Ovary (tissue), 3 donors: ENCODE measurements around the gene DVL1.

Experiments used
- EP300 ChIP-seq: sonication (generic); formaldehyde crosslinking; IDR thresholded peaks from one replicate; pipeline ENCODE4 v1.6.1; 2017; ENCODE audit warnings: antibody characterized with exemption
- POLR2A ChIP-seq: fragments of 450-650 bp; IDR thresholded peaks from one replicate; pipeline ENCODE4 v1.6.1; 2017; ENCODE audit warnings: antibody characterized with exemption, mild to moderate bottlenecking, moderate library complexity
- TF ChIP-seq, protein P1 (sequence below), 3 donors: fragments of 450-650 bp in 2 of 3; fragments of 200-600 bp in 1 of 3; IDR thresholded peaks; one replicate each; pipeline versions ENCODE4 v1.5.1 to v1.8.0; 2016 to 2022; ENCODE audit warnings: antibody characterized with exemption in 3 of 3, mild to moderate bottlenecking in 1 of 3
- donor health status: DM: no; HTN: no; CAD: no.

DNA sequence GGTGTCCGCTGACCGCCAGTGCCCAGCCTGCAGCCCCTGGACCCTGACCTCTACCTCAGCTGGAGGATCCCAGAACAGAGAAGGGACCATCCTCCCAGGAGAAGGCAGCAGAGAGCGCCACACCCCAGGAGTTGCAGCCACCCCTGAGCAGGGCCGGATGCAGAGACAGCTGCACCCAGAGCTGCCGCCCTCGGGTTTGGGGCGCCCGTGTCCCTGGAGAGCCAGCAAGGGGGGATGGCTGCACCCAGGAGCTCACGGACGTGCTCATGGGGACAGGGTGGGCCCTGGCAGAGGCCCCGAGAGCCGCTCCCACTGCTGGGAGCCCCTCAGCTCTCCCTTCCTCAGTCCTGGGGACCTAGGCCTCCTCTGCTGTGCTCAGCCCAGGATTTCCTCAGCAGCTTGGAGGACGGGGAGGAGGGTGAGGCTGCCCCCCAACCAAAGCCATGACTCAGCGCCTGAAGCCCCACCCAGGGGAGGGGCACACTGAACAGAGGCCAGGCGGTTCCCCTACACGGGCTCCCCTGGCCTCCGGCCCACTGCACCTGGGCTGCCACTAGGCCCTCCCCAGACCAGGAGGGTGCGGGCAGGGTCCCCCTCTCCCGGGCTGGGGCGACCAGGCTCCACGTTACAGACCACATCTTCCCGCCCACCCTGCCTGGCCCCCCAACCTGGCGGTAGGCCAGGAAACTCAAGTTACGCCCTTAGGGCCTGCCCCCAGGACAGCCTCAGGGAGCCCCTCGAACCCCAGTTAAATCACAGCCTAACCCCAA is 43.7 kb downstream of the DVL1 start:
- no peak for TF ChIP-seq EP300
- TF ChIP-seq, protein P1, sequence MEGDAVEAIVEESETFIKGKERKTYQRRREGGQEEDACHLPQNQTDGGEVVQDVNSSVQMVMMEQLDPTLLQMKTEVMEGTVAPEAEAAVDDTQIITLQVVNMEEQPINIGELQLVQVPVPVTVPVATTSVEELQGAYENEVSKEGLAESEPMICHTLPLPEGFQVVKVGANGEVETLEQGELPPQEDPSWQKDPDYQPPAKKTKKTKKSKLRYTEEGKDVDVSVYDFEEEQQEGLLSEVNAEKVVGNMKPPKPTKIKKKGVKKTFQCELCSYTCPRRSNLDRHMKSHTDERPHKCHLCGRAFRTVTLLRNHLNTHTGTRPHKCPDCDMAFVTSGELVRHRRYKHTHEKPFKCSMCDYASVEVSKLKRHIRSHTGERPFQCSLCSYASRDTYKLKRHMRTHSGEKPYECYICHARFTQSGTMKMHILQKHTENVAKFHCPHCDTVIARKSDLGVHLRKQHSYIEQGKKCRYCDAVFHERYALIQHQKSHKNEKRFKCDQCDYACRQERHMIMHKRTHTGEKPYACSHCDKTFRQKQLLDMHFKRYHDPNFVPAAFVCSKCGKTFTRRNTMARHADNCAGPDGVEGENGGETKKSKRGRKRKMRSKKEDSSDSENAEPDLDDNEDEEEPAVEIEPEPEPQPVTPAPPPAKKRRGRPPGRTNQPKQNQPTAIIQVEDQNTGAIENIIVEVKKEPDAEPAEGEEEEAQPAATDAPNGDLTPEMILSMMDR (IDR thresholded peaks at IDR 0.05), result no peak
- no peak for TF ChIP-seq POLR2A
